Liver (tissue), 9 donors: ENCODE measurements around the gene PRR30. TPM values are rescaled to one million over a fixed set of nuclear protein-coding genes. Genes with fewer than 3 reads are reported as not detected.

ENCODE experiments used
- DNase-seq: peaks from one replicate; pipeline ENCODE4 v3.0.0-alpha.2; 2017; ENCODE audit warnings: low spot score
- H3K27ac ChIP-seq, 2 donors: one replicate each; pipeline ENCODE4 v1.7.0; 2013; ENCODE audit warnings: inconsistent platforms in 2 of 2, low read length in 2 of 2, control low read depth in 1 of 2, low read depth in 1 of 2, mild to moderate bottlenecking in 1 of 2
- H3K27me3 ChIP-seq, 4 donors: one replicate each; pipeline versions ENCODE4 v1.6.1 to v1.7.0; 2013; ENCODE audit warnings: low read length in 3 of 4, inconsistent platforms in 1 of 4, mild to moderate bottlenecking in 1 of 4, moderate library complexity in 1 of 4; ENCODE audit not compliant: control insufficient read depth in 4 of 4, insufficient read depth in 4 of 4
- H3K36me3 ChIP-seq, 4 donors: one replicate each; pipeline versions ENCODE4 v1.6.1 to v1.7.0; 2013; ENCODE audit warnings: low read length in 3 of 4, mild to moderate bottlenecking in 3 of 4, low read depth in 1 of 4, moderate library complexity in 1 of 4; ENCODE audit not compliant: control insufficient read depth in 4 of 4, insufficient read depth in 3 of 4
- H3K4me1 ChIP-seq, 4 donors: one replicate each; pipeline versions ENCODE4 v1.6.1 to v1.7.0; 2013; ENCODE audit warnings: low read length in 3 of 4, mild to moderate bottlenecking in 3 of 4, moderate library complexity in 1 of 4; ENCODE audit not compliant: control insufficient read depth in 4 of 4, insufficient read depth in 4 of 4
- H3K4me3 ChIP-seq, 3 donors: one replicate each; pipeline versions ENCODE4 v1.6.1 to v1.7.0; 2013; ENCODE audit warnings: low read length in 3 of 3, control low read depth in 1 of 3, low read depth in 1 of 3, mild to moderate bottlenecking in 1 of 3
- H3K9ac ChIP-seq, 2 donors: one replicate each; pipeline ENCODE4 v1.7.0; 2013; ENCODE audit warnings: low read length in 2 of 2, mild to moderate bottlenecking in 2 of 2, moderate library complexity in 2 of 2, control low read depth in 1 of 2, low read depth in 1 of 2
- H3K9me3 ChIP-seq, 4 donors: one replicate each; pipeline versions ENCODE4 v1.6.1 to v1.7.0; 2013; ENCODE audit warnings: low read length in 3 of 4; ENCODE audit not compliant: control insufficient read depth in 4 of 4
- ATF3 ChIP-seq: IDR thresholded peaks from 2 replicates; pipeline ENCODE4 v1.6.1; 2016; ENCODE audit warnings: antibody characterized with exemption
- CTCF ChIP-seq: fragments of 150-350 bp; IDR thresholded peaks from 2 replicates; pipeline ENCODE4 v1.5.1; 2017; ENCODE audit warnings: improper control_type of control experiment, low read depth, low read length; ENCODE audit not compliant: missing input control
- EGR1 ChIP-seq, 2 donors: IDR thresholded peaks; 2 replicates each; pipeline ENCODE4 v1.6.1; 2016 to 2018; ENCODE audit warnings: antibody characterized with exemption in 2 of 2, low read depth in 2 of 2
- FOXA1 ChIP-seq: IDR thresholded peaks from 2 replicates; pipeline ENCODE4 v1.6.1; 2016; ENCODE audit warnings: antibody characterized with exemption
- FOXA2 ChIP-seq: IDR thresholded peaks from 2 replicates; pipeline ENCODE4 v1.6.1; 2016; ENCODE audit warnings: antibody characterized with exemption
- GABPA ChIP-seq, 2 donors: IDR thresholded peaks in 1 of 2; conservative IDR thresholded peaks in 1 of 2; 2 replicates each; pipeline ENCODE4 v1.6.1; 2016; ENCODE audit warnings: antibody characterized with exemption in 2 of 2, mild to moderate bottlenecking in 1 of 2, moderate library complexity in 1 of 2
- HNF4A ChIP-seq, 2 donors: conservative IDR thresholded peaks; 2 replicates each; pipeline ENCODE4 v1.6.1; 2016; ENCODE audit warnings: antibody characterized with exemption in 2 of 2, mild to moderate bottlenecking in 2 of 2
- HNF4G ChIP-seq: IDR thresholded peaks from 2 replicates; pipeline ENCODE4 v1.6.1; 2016; ENCODE audit warnings: antibody characterized with exemption
- JUND ChIP-seq, 2 donors: IDR thresholded peaks; 2 replicates each; pipeline ENCODE4 v1.6.1; 2016; ENCODE audit warnings: antibody characterized with exemption in 2 of 2
- MAX ChIP-seq: IDR thresholded peaks from 2 replicates; pipeline ENCODE4 v1.6.1; 2016; ENCODE audit warnings: antibody characterized with exemption
- NR2F2 ChIP-seq: IDR thresholded peaks from 2 replicates; pipeline ENCODE4 v1.6.1; 2016; ENCODE audit warnings: antibody characterized with exemption
- RAD21 ChIP-seq, 2 donors: IDR thresholded peaks; 2 replicates each; pipeline ENCODE4 v1.6.1; 2016; ENCODE audit warnings: antibody characterized with exemption in 2 of 2, mild to moderate bottlenecking in 2 of 2
- REST ChIP-seq: IDR thresholded peaks from 2 replicates; pipeline ENCODE4 v1.6.1; 2016; ENCODE audit warnings: antibody characterized with exemption, mild to moderate bottlenecking
- RXRA ChIP-seq, 2 donors: IDR thresholded peaks; 2 replicates each; pipeline ENCODE4 v1.6.1; 2017 to 2018; ENCODE audit warnings: antibody characterized with exemption in 2 of 2, mild to moderate bottlenecking in 1 of 2
- SP1 ChIP-seq: IDR thresholded peaks from 2 replicates; pipeline ENCODE4 v1.6.1; 2018; ENCODE audit warnings: antibody characterized with exemption, mild to moderate bottlenecking
- TAF1 ChIP-seq: conservative IDR thresholded peaks from 2 replicates; pipeline ENCODE4 v1.6.1; 2016; ENCODE audit warnings: antibody characterized with exemption, mild to moderate bottlenecking
- YY1 ChIP-seq: IDR thresholded peaks from 2 replicates; pipeline ENCODE4 v1.6.1; 2016; ENCODE audit warnings: antibody characterized with exemption, mild to moderate bottlenecking
- ZBTB33 ChIP-seq: IDR thresholded peaks from 2 replicates; pipeline ENCODE4 v1.6.1; 2016; ENCODE audit warnings: antibody characterized with exemption
- WGBS: extraction: QIAGEN DNeasy Blood & Tissue Kit; methylation state at CpG from one replicate; pipeline ENCODE4 v1.1.7; 2013; 5-methylcytosine and 5-hydroxymethylcytosine counted together
- polyA plus RNA-seq, 2 donors: library from polyadenylated mRNA; stranded (reverse) in 1 of 2; unstranded in 1 of 2; fragments of 200-250 nt in 1 of 2; fragments of >200 nt in 1 of 2; fragmentation: Nextera tagmentation in 1 of 2; extraction: Ambion mirVana in 1 of 2; gene quantifications; one replicate each; pipeline versions ENCODE4 v1.2.1 to v1.2.3, GENCODE V29; 2013 to 2015
- total RNA-seq, 2 donors: library from RNA; depleted of rRNA; stranded (reverse); fragments of >200 nt; gene quantifications; one replicate each; pipeline ENCODE4 v1.2.3, GENCODE V29; 2014
- donor health status: healthy.
- donor health status: healthy.
- donor health status: healthy.
- donor health status: healthy.
- donor health status: healthy.

Gene PRR30
- total and polyA plus RNA-seq, 4 donors = not detected

- no peak for TF ChIP-seq CTCF
- TF ChIP-seq MAX = peak; percentile 82
- no peak for TF ChIP-seq GABPA (IDR thresholded peaks at IDR 0.05 in 1 of 2, conservative IDR thresholded peaks at IDR 0.05 in 1 of 2)
- TF ChIP-seq RXRA (IDR thresholded peaks at IDR 0.05) = peak; percentile 65 to 92
- peak; percentile 45 to 76 for TF ChIP-seq HNF4A (conservative IDR thresholded peaks at IDR 0.05)
- no peak for TF ChIP-seq TAF1
- TF ChIP-seq JUND (IDR thresholded peaks at IDR 0.05) = peak; percentile 81 to 88
- TF ChIP-seq EGR1 (IDR thresholded peaks at IDR 0.05; ENCODE audit: low read depth in 2 of 2) = peak in 1 of 2 donors; percentile 38
Measured at GRCh38 chr2:27171351-27171848, 32.2 kb upstream of the PRR30 start (continued).

- Histone ChIP-seq H3K4me1 (peaks cover 0 to 13% (median 6%) of the 10 kb centered on the region in 4 donors), H3K4me3 (no peak overlapping the region), H3K27me3 (no peaks in the 10 kb centered on the region), H3K9ac (no peak overlapping the region), H3K27ac (peak overlapping the region; percentile 49 to 51), H3K9me3 (no peaks in the 10 kb centered on the region), H3K36me3 (no peaks in the 10 kb centered on the region)
- 81% methylated on average over 6 of the region's 6 CpGs for WGBS
- no peak for TF ChIP-seq HNF4A (conservative IDR thresholded peaks at IDR 0.05)
- no peak for TF ChIP-seq GABPA (IDR thresholded peaks at IDR 0.05 in 1 of 2, conservative IDR thresholded peaks at IDR 0.05 in 1 of 2)
- TF ChIP-seq RAD21 (IDR thresholded peaks at IDR 0.05) = no peak
- no peak for TF ChIP-seq JUND (IDR thresholded peaks at IDR 0.05)
- TF ChIP-seq YY1 = no peak
- TF ChIP-seq FOXA1 = no peak
- TF ChIP-seq CTCF = no peak
- no peak for TF ChIP-seq ATF3
- no peak for TF ChIP-seq EGR1 (IDR thresholded peaks at IDR 0.05; ENCODE audit: low read depth in 2 of 2)
- no peak for TF ChIP-seq NR2F2
- no peak for TF ChIP-seq MAX
- TF ChIP-seq HNF4G = no peak
- TF ChIP-seq TAF1 = no peak
- no peak for TF ChIP-seq RXRA (IDR thresholded peaks at IDR 0.05)
- TF ChIP-seq SP1 = no peak
- no peak for TF ChIP-seq REST
- no peak for TF ChIP-seq FOXA2
- TF ChIP-seq ZBTB33 = no peak
- DNase-seq = no peak
Measured at GRCh38 chr2:27170581-27171337, 31.5 kb upstream of the PRR30 start.
